ENCODE data around the gene FAIM2.

Gene FAIM2

DNA sequence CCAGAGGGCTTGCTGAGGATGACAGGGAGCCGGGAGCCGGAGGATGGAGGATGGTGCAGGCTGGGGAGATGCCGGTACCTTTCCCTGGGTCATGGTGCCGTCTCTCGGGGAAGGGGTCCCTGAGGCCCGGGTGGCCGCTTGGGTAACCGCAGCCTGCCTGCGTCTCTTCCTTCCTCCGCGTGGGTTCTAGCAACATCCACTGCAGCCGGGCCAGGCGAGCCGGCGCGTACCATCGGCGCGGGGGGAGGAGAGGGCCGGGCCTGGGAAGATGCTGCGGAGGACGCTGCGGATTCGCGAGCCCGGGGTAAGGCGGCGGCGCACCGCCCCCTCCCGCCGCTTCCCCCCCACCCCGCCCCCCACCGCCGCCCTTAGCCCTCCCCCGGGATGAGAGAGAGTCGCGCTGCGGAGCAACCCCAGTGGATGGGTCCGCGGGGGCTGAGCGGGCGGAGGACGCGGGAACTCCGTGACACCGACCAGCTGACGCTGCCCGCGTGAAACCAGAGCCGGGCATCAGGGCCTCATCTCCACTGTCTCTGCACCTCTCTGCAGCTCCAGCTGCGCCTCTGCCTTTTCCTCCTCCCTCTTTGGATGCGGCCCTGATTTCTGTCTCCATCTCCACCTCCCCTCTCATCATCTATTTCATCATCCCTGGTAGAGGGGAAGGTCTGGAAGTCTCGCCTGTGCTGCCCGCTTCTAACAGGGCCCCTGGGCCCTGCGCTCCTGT lies at the start of gene FAIM2:
Gene FAIM2, minus strand, starts transcription at position 201 of the 724 bp plus-strand sequence. Its CDS starts 108 bp downstream, at position 93.
- DNase-seq (ENCODE audit: low read depth in 2 of 2) = peak in 1 of 2 donors; percentile 49

DNA sequence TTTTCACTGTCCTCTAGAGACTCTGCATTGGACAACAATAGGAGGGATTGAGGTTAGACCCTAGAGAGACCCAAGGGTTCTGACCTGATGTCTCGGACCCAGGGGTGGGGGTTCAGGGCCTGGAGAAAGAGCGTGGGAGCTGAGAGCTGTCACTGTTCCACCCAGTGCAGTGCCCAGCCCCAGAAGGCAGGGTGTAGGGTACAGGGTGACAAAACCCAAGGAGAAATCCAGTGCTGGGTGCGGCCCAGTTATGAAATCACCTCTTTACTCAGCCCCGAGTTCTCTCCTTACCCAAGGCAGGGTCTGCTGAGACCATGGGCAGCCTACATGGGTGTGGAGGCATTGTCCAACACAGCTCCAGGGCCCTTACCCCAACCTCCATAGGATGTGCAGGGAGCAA lies 49.5 kb upstream of the FAIM2 start:
- DNase-seq (ENCODE audit: low read depth in 2 of 2) = no peak

DNA sequence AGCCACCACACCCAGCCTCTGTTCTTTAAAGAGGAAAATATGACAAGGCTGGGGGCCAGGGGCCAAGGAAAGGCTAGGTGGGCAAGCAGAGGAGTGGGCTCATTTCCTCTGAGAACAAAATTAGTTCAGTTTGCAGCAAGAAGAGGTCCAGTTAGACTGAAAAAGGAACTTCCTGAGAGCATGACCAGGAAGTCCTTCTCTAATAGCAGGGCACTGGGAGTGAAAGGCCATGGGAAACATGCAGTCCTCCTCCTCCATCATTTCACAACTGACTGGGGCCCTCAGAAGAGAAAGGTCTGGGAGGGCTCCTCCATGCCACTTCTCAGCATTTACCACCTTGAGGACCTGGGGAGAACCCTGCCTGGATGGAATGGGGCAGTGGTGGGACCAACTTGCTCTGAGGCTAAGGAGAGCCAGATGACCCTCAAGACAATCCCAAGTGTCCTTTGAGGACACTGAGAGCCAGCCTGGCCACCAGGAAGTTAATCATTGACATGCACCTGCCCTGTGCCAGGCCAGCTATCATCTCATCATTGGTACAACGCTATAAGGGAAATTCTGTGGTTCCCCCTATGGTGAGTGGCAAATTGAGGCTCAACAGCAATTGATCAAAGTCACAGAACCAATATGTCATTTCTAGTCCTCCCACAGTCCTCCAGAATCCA lies 48.8 kb upstream of the FAIM2 start:
- DNase-seq (ENCODE audit: low read depth in 2 of 2) = no peak

DNA sequence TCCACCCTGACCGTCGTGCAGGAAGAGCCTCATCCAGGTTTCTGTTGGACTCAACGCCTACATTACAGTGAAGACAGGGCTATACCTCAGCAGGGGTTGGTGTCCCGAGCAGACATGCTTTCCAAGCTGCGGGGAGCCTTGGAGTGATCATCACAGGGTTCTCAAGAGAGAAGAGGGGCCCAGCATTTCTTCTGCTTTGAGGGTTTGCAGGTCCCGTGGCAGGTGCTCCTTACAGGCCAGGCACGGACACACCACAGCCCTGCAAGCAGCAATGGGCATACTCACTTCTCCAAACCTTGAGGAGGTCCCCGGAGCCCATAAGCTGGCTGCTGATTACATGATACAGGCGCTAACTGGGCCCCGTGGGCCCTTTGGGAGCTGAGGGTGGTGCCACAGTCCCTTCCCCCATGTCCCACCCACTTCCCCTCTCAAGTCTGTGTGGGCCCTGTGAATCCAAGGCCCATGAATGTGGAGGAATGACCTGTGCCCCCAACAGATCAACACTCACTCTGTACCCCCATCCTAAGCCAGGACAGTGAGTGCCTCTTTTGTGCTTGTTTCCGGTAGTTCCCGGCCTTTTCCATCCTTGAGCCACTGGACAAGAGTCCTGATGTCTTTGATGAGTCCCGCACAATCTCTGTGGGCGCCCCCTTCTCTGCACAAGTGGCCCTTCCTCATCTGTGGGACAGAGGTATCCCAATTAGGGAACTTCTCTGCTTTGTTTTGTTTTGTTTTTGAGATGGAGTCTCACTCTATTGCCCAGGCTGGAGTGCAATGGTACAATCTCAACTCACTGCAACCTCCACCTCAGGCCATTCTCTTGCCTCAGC lies 47.9 kb upstream of the FAIM2 start:
- DNase-seq (ENCODE audit: low read depth in 2 of 2) = no peak

GRCh38 chr12:49950273-49951251 lies 46.9 kb upstream of the FAIM2 start, which contains the start of gene AQP2:
Gene AQP2, plus strand, starts transcription at chr12:49950737. Its CDS starts 94 bp downstream, at chr12:49950831.
- no peak for DNase-seq (ENCODE audit: low read depth in 2 of 2)

DNA sequence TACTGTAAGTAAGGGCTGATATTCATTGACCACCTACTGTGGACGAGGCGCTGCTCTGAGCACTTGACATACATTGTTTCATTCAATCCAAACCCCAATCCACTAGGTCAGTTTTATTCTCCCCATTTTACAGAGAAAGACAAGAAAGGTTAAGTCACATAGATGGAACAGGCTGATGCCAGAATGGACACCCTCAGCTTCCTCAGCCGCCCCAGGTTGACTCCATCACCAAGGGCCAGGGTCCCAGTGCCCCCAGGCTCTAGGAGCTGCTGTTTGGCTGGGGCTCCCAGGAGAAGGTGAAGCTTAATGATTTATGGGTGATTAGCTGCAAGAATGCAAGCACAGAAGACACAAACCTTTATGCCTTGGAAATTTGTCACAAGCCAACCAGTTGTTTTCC lies 46.2 kb upstream of the FAIM2 start:
- no peak for DNase-seq (ENCODE audit: low read depth in 2 of 2)

GRCh38 chr12:49948866-49949845 lies 45.5 kb upstream of the FAIM2 start:
- DNase-seq (ENCODE audit: low read depth in 2 of 2) = no peak

GRCh38 chr12:49947593-49948226 lies 44.0 kb upstream of the FAIM2 start:
- DNase-seq (ENCODE audit: low read depth in 2 of 2) = no peak

- no peak for DNase-seq (ENCODE audit: low read depth in 2 of 2)
Observed at GRCh38 chr12:49946497-49946896, 42.8 kb upstream of the FAIM2 start.

GRCh38 chr12:49946086-49946485 lies 42.4 kb upstream of the FAIM2 start:
- no peak for DNase-seq (ENCODE audit: low read depth in 2 of 2)

DNA sequence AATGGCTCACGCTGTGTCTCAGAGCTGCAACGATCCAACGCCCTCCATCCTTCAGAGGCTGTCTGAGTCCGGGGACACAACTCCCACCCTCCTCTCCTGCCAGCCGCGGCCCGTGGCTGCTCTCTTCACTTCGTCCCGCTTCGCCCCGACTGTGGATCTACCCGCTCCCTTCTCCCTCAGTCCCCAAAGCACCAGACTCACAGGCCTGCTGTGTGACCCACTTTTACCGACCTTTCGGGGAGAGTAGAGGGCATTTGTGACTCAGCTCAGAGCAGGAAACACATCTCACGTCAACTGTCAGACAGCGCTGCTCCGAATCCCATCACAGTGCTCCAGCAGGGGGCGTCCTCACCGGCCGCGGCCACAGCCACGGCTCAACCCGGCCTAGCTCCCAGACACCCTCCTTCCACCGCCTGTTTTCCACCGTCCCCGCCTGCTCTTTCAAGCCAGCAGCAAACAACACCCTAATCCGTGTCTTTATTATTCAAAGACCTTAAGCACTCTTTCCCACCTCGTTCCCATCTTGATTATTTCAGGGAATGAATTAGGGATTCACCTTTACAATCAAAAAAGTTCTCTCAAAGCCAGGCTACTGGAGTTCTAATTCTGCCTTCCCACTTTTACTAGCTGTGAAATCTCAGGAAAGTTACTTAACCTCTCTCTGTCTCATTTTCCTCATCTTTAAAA lies 41.8 kb upstream of the FAIM2 start:
- DNase-seq (ENCODE audit: low read depth in 2 of 2) = peak; percentile 68 to 72

DNA sequence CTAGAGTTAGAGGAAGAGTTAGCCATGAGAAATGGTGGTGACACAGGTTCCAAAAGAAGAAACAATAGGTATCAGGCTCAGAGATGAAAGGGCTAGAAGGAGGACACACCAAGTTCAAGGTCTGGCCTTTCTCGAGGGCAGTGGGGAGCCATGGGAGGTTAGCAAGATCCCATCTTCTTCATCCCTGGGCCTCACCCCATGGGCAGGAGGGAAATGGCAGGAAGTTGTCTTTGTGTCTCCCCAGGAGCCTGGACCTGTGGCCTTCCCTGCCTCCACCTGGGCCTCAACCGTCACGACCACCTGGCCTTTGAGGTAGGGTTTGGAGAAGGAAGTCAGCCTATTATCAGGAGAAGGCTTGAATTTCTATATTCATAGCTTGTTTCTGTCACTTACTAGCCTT lies 41.0 kb upstream of the FAIM2 start:
- DNase-seq (ENCODE audit: low read depth in 2 of 2) = no peak

GRCh38 chr12:49944046-49944445 lies 40.3 kb upstream of the FAIM2 start:
- no peak for DNase-seq (ENCODE audit: low read depth in 2 of 2)

GRCh38 chr12:49943625-49943960 lies 39.9 kb upstream of the FAIM2 start:
- no peak for DNase-seq (ENCODE audit: low read depth in 2 of 2)

DNA sequence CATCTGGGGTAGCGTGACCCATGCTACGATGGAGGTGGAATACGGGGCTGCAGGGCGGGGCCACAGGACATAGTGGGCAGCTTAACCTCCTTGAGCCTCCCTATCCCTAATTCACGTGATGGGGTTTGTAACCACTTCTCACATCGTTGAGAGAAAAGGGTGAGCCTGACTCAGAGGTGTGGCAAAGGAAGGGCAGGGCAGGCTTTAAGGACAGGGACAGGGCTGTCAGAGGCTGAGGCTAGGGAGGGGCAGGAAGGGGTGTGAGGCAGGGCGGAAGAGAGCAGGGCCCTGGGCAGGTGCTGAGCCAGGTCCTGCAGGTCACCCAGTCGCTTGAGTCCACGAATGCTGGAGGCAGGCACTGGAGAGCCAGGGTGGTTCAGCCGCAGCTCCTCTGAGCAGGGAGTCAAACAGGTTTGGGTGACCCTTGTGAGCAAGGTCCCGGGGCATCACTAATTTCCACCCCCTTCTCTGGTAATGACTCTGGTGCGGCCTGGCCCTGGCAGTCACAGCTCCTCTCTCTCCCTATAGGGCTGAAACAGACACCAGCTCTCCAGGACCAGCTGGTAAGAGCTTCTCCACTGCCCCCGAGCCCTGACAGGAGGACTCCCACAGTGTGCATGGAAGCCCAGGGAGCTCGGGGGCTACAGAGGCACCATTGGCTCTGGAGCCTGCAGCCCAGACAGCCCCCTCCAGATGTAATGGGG lies 39.4 kb upstream of the FAIM2 start:
- no peak for DNase-seq (ENCODE audit: low read depth in 2 of 2)

DNA sequence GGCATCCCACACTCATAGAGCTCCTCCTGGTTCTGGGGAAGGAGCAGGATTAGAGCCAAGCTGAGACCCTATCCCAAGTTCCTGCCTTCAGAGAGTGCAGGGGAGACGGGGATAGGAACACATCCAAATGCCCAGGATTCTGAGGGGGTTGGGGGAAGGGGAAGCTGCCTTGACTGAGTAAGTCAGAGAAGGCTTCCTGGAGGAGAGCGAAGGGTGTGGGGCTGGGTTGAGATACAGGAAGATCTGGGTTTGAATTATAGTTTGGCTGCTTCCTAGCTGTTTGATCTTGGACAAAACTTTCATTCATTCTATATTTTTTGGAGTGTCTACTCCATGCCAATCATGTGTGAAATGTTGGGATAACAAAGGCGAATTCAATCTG lies 38.8 kb upstream of the FAIM2 start:
- DNase-seq (ENCODE audit: low read depth in 2 of 2) = no peak

GRCh38 chr12:49941556-49942511 lies 38.1 kb upstream of the FAIM2 start:
- no peak for DNase-seq (ENCODE audit: low read depth in 2 of 2)
